Keratinocyte (primary cell): ENCODE results near the gene TSHZ3. TPM values are rescaled to one million over a fixed set of nuclear protein-coding genes. Genes with fewer than 3 reads are reported as not detected.

Experiments
- DNase-seq: peaks from one replicate; pipeline ENCODE4 v3.0.0-alpha.2; 2011; ENCODE audit warnings: low read depth, missing footprints, low spot score
- FAIRE-seq: peaks from 2 replicates; lab custom pipeline; 2011; peaks lifted over from hg19 to GRCh38; lab: Jason Lieb, UNC
- H2AFZ ChIP-seq: 2 replicates; pipeline ENCODE4 v1.6.0; 2012; ENCODE audit warnings: low read length, control low read depth, inconsistent platforms; ENCODE audit not compliant: control insufficient read depth
- H3K27ac ChIP-seq: 2 replicates; pipeline ENCODE4 v1.5.1; 2011; ENCODE audit warnings: low read length; ENCODE audit not compliant: control insufficient read depth, insufficient read depth
- H3K27me3 ChIP-seq: 3 replicates; pipeline ENCODE4 v1.6.0; 2011; ENCODE audit warnings: low read length; ENCODE audit not compliant: control insufficient read depth, insufficient read depth; ENCODE audit errors: extremely low read depth
- H3K36me3 ChIP-seq, 2 experiments: 2 replicates in 1 of 2; 3 replicates in 1 of 2; pipeline ENCODE4 v1.5.1; 2011; ENCODE audit warnings: low read length in 2 of 2, mild to moderate bottlenecking in 1 of 2; ENCODE audit not compliant: control insufficient read depth in 2 of 2, insufficient read depth in 2 of 2; ENCODE audit errors: extremely low read depth in 1 of 2
- H3K4me1 ChIP-seq: 3 replicates; pipeline ENCODE4 v1.5.1; 2011; ENCODE audit warnings: low read length; ENCODE audit not compliant: control insufficient read depth, insufficient read depth; ENCODE audit errors: extremely low read depth
- H3K4me2 ChIP-seq: 3 replicates; pipeline ENCODE4 v1.6.0; 2011; ENCODE audit warnings: low read depth, low read length; ENCODE audit not compliant: control insufficient read depth, insufficient read depth; ENCODE audit errors: extremely low read depth
- H3K4me3 ChIP-seq, 3 experiments: fragments of 200-600 bp in 1 of 3; sonication (generic) in 1 of 3; 2 replicates in 2 of 3; 3 replicates in 1 of 3; pipeline ENCODE4 v1.5.1; 2011 to 2016; ENCODE audit warnings: low read length in 3 of 3, mild to moderate bottlenecking in 3 of 3, control low read depth in 2 of 3, inconsistent platforms in 1 of 3, low read depth in 1 of 3, mixed read lengths in 1 of 3, mixed run types in 1 of 3, moderate library complexity in 1 of 3; ENCODE audit not compliant: control insufficient read depth in 2 of 3, insufficient read depth in 2 of 3; ENCODE audit errors: extremely low read depth in 1 of 3
- H3K79me2 ChIP-seq: 2 replicates; pipeline ENCODE4 v1.6.0; 2012; ENCODE audit warnings: low read length; ENCODE audit not compliant: control insufficient read depth, insufficient read depth
- H3K9ac ChIP-seq: 3 replicates; pipeline ENCODE4 v1.6.0; 2011; ENCODE audit warnings: low read length; ENCODE audit not compliant: control insufficient read depth, insufficient read depth; ENCODE audit errors: extremely low read depth
- H3K9me1 ChIP-seq: 3 replicates; pipeline ENCODE4 v1.6.0; 2011; ENCODE audit warnings: low read length; ENCODE audit not compliant: control insufficient read depth, insufficient read depth; ENCODE audit errors: extremely low read depth
- H3K9me3 ChIP-seq: 2 replicates; pipeline ENCODE4 v1.5.1; 2012; ENCODE audit warnings: low read depth, low read length; ENCODE audit not compliant: control insufficient read depth
- H4K20me1 ChIP-seq: 3 replicates; pipeline ENCODE4 v1.6.0; 2011; ENCODE audit warnings: low read length; ENCODE audit not compliant: control insufficient read depth, insufficient read depth; ENCODE audit errors: extremely low read depth
- CTCF ChIP-seq, 3 experiments: IDR thresholded peaks in 1 of 3; conservative IDR thresholded peaks in 1 of 3; optimal IDR thresholded peaks in 1 of 3; 2 replicates in 2 of 3; 3 replicates in 1 of 3; pipeline versions ENCODE3 to v1.5.1; 2011; ENCODE audit warnings: low read length in 3 of 3, mild to moderate bottlenecking in 3 of 3, moderate library complexity in 2 of 3, control low read depth in 1 of 3, inconsistent platforms in 1 of 3; ENCODE audit not compliant: insufficient read depth in 2 of 3; ENCODE audit errors: extremely low read depth in 1 of 3
- EZH2 ChIP-seq: IDR thresholded peaks from one replicate; pipeline ENCODE4 v1.6.1; 2012; ENCODE audit warnings: inconsistent platforms, mild to moderate bottlenecking, low read length, moderate library complexity
- dilution Hi-C: fragments of 300-500 bp; cut with MboI; formaldehyde crosslinking; loops from one replicate; pipeline ENCODE4 v1.7.0; 2020; ENCODE audit warnings: low sequenced_read_pairs; ENCODE audit not compliant: extremely low pct_ligation_motif_present
- polyA plus RNA-seq, 5 experiments: library from polyadenylated mRNA; depleted of rRNA in 3 of 5; stranded (reverse) in 3 of 5; stranded (forward) in 1 of 5; unstranded in 1 of 5; fragments of >200 nt; gene quantifications; 1 replicate in 1 of 5; 2 replicates in 3 of 5; 3 replicates in 1 of 5; pipeline versions ENCODE4 v1.2.1 to v1.2.3, GENCODE V29; 2011 to 2012; ENCODE audit warnings: missing spikeins in 2 of 5, low read depth in 1 of 5, low replicate concordance in 1 of 5

Gene TSHZ3
- polyA plus RNA-seq, 1 donor (not counting 4 experiments of a cell fraction or from before 2014, with no cell fraction given): 3.6 TPM

GRCh38 chr19:31284621-31285020 lies 64.6 kb downstream of the TSHZ3 start:
- H3K4me3 ChIP-seq: no peak overlapping the region
- no peaks in the 10 kb centered on the region for H3K9me1 ChIP-seq
- H3K36me3 ChIP-seq: no peaks in the 10 kb centered on the region
- no peak overlapping the region for H3K27ac ChIP-seq
- no peak for DNase-seq
- H3K4me2 ChIP-seq: no peak overlapping the region
- FAIRE-seq: no peak
- no peaks in the 10 kb centered on the region for H3K4me1 ChIP-seq
- TF ChIP-seq CTCF (optimal IDR thresholded peaks at IDR 0.05 in 1 of 3, IDR thresholded peaks at IDR 0.05 in 1 of 3, conservative IDR thresholded peaks at IDR 0.05 in 1 of 3; ENCODE audit: extremely low read depth in 1 of 3, insufficient read depth in 2 of 3, low read length in 3 of 3) (no peak), EZH2 (no peak)
- peaks cover 5% of the 10 kb centered on the region for H3K79me2 ChIP-seq
- no peaks in the 10 kb centered on the region for H3K27me3 ChIP-seq
- no peak overlapping the region for H2AFZ ChIP-seq
- dilution Hi-C loops: no loop called here
- H4K20me1 ChIP-seq: no peaks in the 10 kb centered on the region
- H3K9me3 ChIP-seq: no peaks in the 10 kb centered on the region
- no peak overlapping the region for H3K9ac ChIP-seq

DNA sequence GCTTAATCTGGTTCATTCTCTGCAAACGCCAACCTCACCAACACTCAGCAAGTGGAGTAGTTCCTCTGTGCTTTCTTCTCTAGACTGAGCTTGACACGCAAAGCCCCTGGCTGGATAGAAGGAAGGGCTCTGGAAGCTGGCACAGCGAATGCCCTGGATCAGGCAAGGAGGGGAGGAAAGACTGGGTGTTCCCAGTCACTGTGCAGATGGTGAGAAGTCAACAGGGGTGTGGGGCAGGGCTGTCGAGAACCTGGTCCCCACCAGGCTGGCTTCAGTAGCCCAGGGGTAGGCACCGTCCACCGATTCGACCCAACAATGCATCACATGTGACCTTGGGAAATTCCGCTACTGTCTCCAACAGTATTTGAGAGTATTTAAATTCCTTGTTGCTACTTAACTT lies 65.5 kb downstream of the TSHZ3 start:
- no peak overlapping the region for H2AFZ ChIP-seq
- FAIRE-seq (no peak), DNase-seq (no peak)
- dilution Hi-C loops: no loop called here
- H3K36me3 ChIP-seq: peaks cover 0 to 7% of the 10 kb centered on the region in 2 experiments
- H3K27ac ChIP-seq: no peak overlapping the region
- no peak overlapping the region for H3K9ac ChIP-seq
- no peak overlapping the region for H3K4me2 ChIP-seq
- H3K4me3 ChIP-seq: no peak overlapping the region
- H3K79me2 ChIP-seq: peaks cover 5% of the 10 kb centered on the region
- H3K9me3 ChIP-seq: no peaks in the 10 kb centered on the region
- H3K9me1 ChIP-seq: no peaks in the 10 kb centered on the region
- no peaks in the 10 kb centered on the region for H3K4me1 ChIP-seq
- no peaks in the 10 kb centered on the region for H4K20me1 ChIP-seq
- TF ChIP-seq CTCF (optimal IDR thresholded peaks at IDR 0.05 in 1 of 3, IDR thresholded peaks at IDR 0.05 in 1 of 3, conservative IDR thresholded peaks at IDR 0.05 in 1 of 3; ENCODE audit: extremely low read depth in 1 of 3, insufficient read depth in 2 of 3, low read length in 3 of 3): no peak
- no peak for TF ChIP-seq EZH2
- H3K27me3 ChIP-seq: no peaks in the 10 kb centered on the region
